PC-3 (cell line): Measurements from ENCODE around the gene SLC4A7. TPM values are rescaled to one million over a fixed set of nuclear protein-coding genes. Genes with fewer than 3 reads are reported as not detected.

Source experiments
- ATAC-seq: fragments of 200-7000 bp; cut with Tn5 transposase; 2 replicates; pipeline ENCODE4 v1.9.1; 2020; ENCODE audit warnings: mild to moderate bottlenecking, moderate library complexity
- BruUV-seq: library from RNA; stranded (reverse); fragments of 400-500 nt; replicated peaks from 2 replicates; lab custom pipeline; 2021; lab: Mats Ljungman, UMichigan
- CTCF ChIA-PET: fragments of 300-600 bp; sonication (Branson Sonifier 250); formaldehyde crosslinking; loops from one replicate; lab custom pipeline; 2022; ENCODE audit warnings: antibody characterized with exemption; lab: Charles Lee
- POLR2A ChIA-PET: fragments of 300-600 bp; sonication (Branson Sonifier 250); formaldehyde crosslinking; loops from one replicate; lab custom pipeline; 2022; ENCODE audit warnings: antibody characterized with exemption; ENCODE audit not compliant: unreplicated experiment; lab: Charles Lee
- DNase-seq: peaks from one replicate; pipeline ENCODE4 v3.0.0-alpha.2; 2015
- H2AFZ ChIP-seq: fragments of 300-600 bp; sonication (generic); 2 replicates; pipeline ENCODE4 v1.6.0; 2016; ENCODE audit warnings: antibody characterized with exemption, low read length
- H3F3A ChIP-seq: fragments of 300-600 bp; sonication (generic); one replicate; pipeline ENCODE4 v1.6.0; 2017; ENCODE audit warnings: antibody characterized with exemption, low read length, control low read depth, mild to moderate bottlenecking; ENCODE audit not compliant: unreplicated experiment
- H3K27ac ChIP-seq: fragments of 300-600 bp; sonication (generic); 2 replicates; pipeline ENCODE4 v1.5.1; 2016; ENCODE audit warnings: mild to moderate bottlenecking, low read length
- H3K27me3 ChIP-seq: fragments of 300-600 bp; sonication (generic); 2 replicates; pipeline ENCODE4 v1.6.1; 2016; ENCODE audit warnings: low read length, mixed read lengths
- H3K36me3 ChIP-seq: fragments of 300-600 bp; sonication (generic); 2 replicates; pipeline ENCODE4 v1.6.1; 2016; ENCODE audit warnings: low read depth, mixed run types, low read length, mixed read lengths
- H3K4me1 ChIP-seq: fragments of 300-600 bp; sonication (generic); 2 replicates; pipeline ENCODE4 v1.5.1; 2016; ENCODE audit warnings: low read length; ENCODE audit not compliant: insufficient read depth
- H3K4me2 ChIP-seq: fragments of 300-600 bp; sonication (generic); 2 replicates; pipeline ENCODE4 v1.6.0; 2016; ENCODE audit warnings: low read length
- H3K4me3 ChIP-seq: fragments of 300-600 bp; sonication (generic); 2 replicates; pipeline ENCODE4 v1.5.1; 2016; ENCODE audit warnings: mild to moderate bottlenecking, low read length, mixed read lengths
- H3K79me2 ChIP-seq: fragments of 300-600 bp; sonication (generic); 2 replicates; pipeline ENCODE4 v1.6.1; 2017; ENCODE audit warnings: low read length, mixed read lengths
- H3K9ac ChIP-seq: fragments of 300-600 bp; sonication (generic); 2 replicates; pipeline ENCODE4 v1.6.0; 2016; ENCODE audit warnings: mild to moderate bottlenecking, low read length
- H3K9me2 ChIP-seq: fragments of 300-600 bp; sonication (generic); replicated peaks from 2 replicates; pipeline ENCODE4 v1.6.1; 2016; ENCODE audit warnings: mixed run types, low read length, mixed read lengths
- H3K9me3 ChIP-seq: fragments of 300-600 bp; sonication (generic); 2 replicates; pipeline ENCODE4 v1.6.1; 2016; ENCODE audit warnings: low read length, mixed read lengths
- H4K20me1 ChIP-seq: fragments of 300-600 bp; sonication (generic); 2 replicates; pipeline ENCODE4 v1.6.1; 2016; ENCODE audit warnings: low read length, mixed read lengths
- CTCF ChIP-seq: fragments of 300-600 bp; sonication (generic); conservative IDR thresholded peaks from 2 replicates; pipeline ENCODE4 v1.5.1; 2017; ENCODE audit warnings: antibody characterized with exemption, low read depth, mild to moderate bottlenecking, low read length
- EZH2 ChIP-seq: fragments of 300-600 bp; sonication (generic); IDR thresholded peaks from one replicate; pipeline ENCODE4 v1.6.1; 2017; ENCODE audit warnings: antibody characterized with exemption, mild to moderate bottlenecking, low read length; ENCODE audit not compliant: unreplicated experiment
- EZH2phosphoT487 ChIP-seq: fragments of 300-600 bp; sonication (generic); IDR thresholded peaks from 2 replicates; pipeline ENCODE4 v1.6.1; 2018; ENCODE audit warnings: mild to moderate bottlenecking, antibody characterized with exemption, low read length, borderline replicate concordance
- intact Hi-C: fragments of 100-400 bp; cut with micrococcal nuclease; formaldehyde crosslinking; loops from 2 replicates; pipeline ENCODE4 v1.9.0; 2023
- total RNA-seq: library from RNA; depleted of rRNA; stranded (reverse); fragments of >200 nt; gene quantifications from 2 replicates; pipeline ENCODE4 v1.2.3, GENCODE V29; 2014

SLC4A7 gene
- total RNA-seq, 1 experiment from 2014 or later: 56.0 TPM

- TSS peak; percentile 47 for BruUV-seq
- peak overlapping the region; percentile 88 for H3K4me3 ChIP-seq
- intact Hi-C loops: loop anchor here (1.0 to 2.0 kb wide), 4 partner anchors 20 to 198 kb away; no protein-coding TSS in a partner anchor
- TF ChIP-seq CTCF (no peak), EZH2phosphoT487 (no peak), EZH2 (no peak)
- no peaks in the 10 kb centered on the region for H3K27me3 ChIP-seq
- peaks cover 58% of the 10 kb centered on the region for H3K79me2 ChIP-seq
- peak overlapping the region; percentile 90 for H3K4me2 ChIP-seq
- DNase-seq (peak; percentile 66), ATAC-seq (peak; percentile 5)
- H3K36me3 ChIP-seq: peaks cover 8% of the 10 kb centered on the region; the same call in 1 of the 2 replicates
- H3K9ac ChIP-seq: peak overlapping the region; percentile 96
- peak overlapping the region; percentile 18 for H2AFZ ChIP-seq
- no peaks in the 10 kb centered on the region for H3K9me2 ChIP-seq
- CTCF ChIA-PET: no interaction called here
- H3K4me1 ChIP-seq: peaks cover 33% of the 10 kb centered on the region
- H4K20me1 ChIP-seq: peaks cover 40% of the 10 kb centered on the region
- POLR2A ChIA-PET: no interaction called here
- no peaks in the 10 kb centered on the region for H3F3A ChIP-seq
- H3K9me3 ChIP-seq: no peaks in the 10 kb centered on the region
- H3K27ac ChIP-seq: peak overlapping the region; percentile 59
Observed at GRCh38 chr3:27483117-27484014, 818 bp downstream of the SLC4A7 start.

- Histone ChIP-seq H3K4me2 (peak overlapping the region; percentile 90), H3F3A (peaks cover 5% of the 10 kb centered on the region), H3K36me3 (peaks cover 22% of the 10 kb centered on the region; the same call in 1 of the 2 replicates), H3K9me3 (no peaks in the 10 kb centered on the region), H4K20me1 (peaks cover 64% of the 10 kb centered on the region), H3K27me3 (no peaks in the 10 kb centered on the region), H3K9ac (no peak overlapping the region), H3K27ac (no peak overlapping the region), H3K9me2 (no peaks in the 10 kb centered on the region), H3K4me1 (peaks cover 26% of the 10 kb centered on the region), H3K4me3 (no peak overlapping the region), H2AFZ (no peak overlapping the region), H3K79me2 (peaks cover 92% of the 10 kb centered on the region)
- intact Hi-C loops: loop anchor here (2.0 kb wide), 1 partner anchor 179 kb away; no protein-coding TSS in a partner anchor
- no TSS peak for BruUV-seq
- ChIA-PET CTCF (no interaction called here), POLR2A (interaction anchor here (1.1 kb wide), 1 partner anchor 10 kb away, joined by 13 read pairs; no protein-coding TSS in a partner anchor)
- TF ChIP-seq EZH2: no peak
- no peak for TF ChIP-seq EZH2phosphoT487
- TF ChIP-seq CTCF: no peak
- DNase-seq (peak; percentile 19), ATAC-seq (no peak)
Observed at GRCh38 chr3:27479806-27480543, 4.2 kb downstream of the SLC4A7 start.
